Smooth muscle cell (in vitro differentiated cells): Measurements from ENCODE around the gene ZNF211. TPM values are rescaled to one million over a fixed set of nuclear protein-coding genes. Genes with fewer than 3 reads are reported as not detected.

ENCODE experiments used
- DNase-seq: peaks from one replicate; lab custom pipeline; 2025; ENCODE audit not compliant: unreplicated experiment; lab: John Stamatoyannopoulos, UW
- H2AFZ ChIP-seq: fragments of 200-600 bp; sonication (generic); 2 replicates; pipeline ENCODE4 v1.6.0; 2016; ENCODE audit warnings: antibody characterized with exemption, low read depth, mild to moderate bottlenecking
- H3F3A ChIP-seq: fragments of 200-600 bp; sonication (generic); 2 replicates; pipeline ENCODE4 v1.6.0; 2017; ENCODE audit warnings: antibody characterized with exemption, low read depth
- H3K27ac ChIP-seq: fragments of 200-600 bp; sonication (generic); 2 replicates; pipeline ENCODE4 v1.5.1; 2016; ENCODE audit warnings: low read depth, mild to moderate bottlenecking
- H3K27me3 ChIP-seq: fragments of 200-600 bp; sonication (generic); 2 replicates; pipeline ENCODE4 v1.6.1; 2016; ENCODE audit warnings: low read depth, mild to moderate bottlenecking
- H3K36me3 ChIP-seq: fragments of 200-600 bp; sonication (generic); 2 replicates; pipeline ENCODE4 v1.5.1; 2016; ENCODE audit warnings: low read depth
- H3K4me1 ChIP-seq: fragments of 200-600 bp; sonication (generic); 2 replicates; pipeline ENCODE4 v1.5.1; 2016; ENCODE audit warnings: low read depth
- H3K4me2 ChIP-seq: fragments of 200-600 bp; sonication (generic); 2 replicates; pipeline ENCODE4 v1.6.0; 2016; ENCODE audit warnings: mild to moderate bottlenecking
- H3K4me3 ChIP-seq: fragments of 200-600 bp; sonication (generic); 2 replicates; pipeline ENCODE4 v1.5.1; 2016; ENCODE audit warnings: mild to moderate bottlenecking
- H3K79me2 ChIP-seq: fragments of 200-600 bp; sonication (generic); 2 replicates; pipeline ENCODE4 v1.6.0; 2016; ENCODE audit warnings: low read depth, mild to moderate bottlenecking
- H3K9ac ChIP-seq: fragments of 200-600 bp; sonication (generic); 2 replicates; pipeline ENCODE4 v1.6.0; 2016; ENCODE audit warnings: low read depth
- H3K9me3 ChIP-seq: fragments of 200-600 bp; sonication (generic); replicated peaks from 2 replicates; pipeline ENCODE4 v1.5.1; 2016; ENCODE audit warnings: low read depth
- H4K20me1 ChIP-seq: fragments of 200-600 bp; sonication (generic); 2 replicates; pipeline ENCODE4 v1.6.0; 2016; ENCODE audit warnings: low read depth
- CTCF ChIP-seq: fragments of 200-600 bp; sonication (generic); IDR thresholded peaks from 2 replicates; pipeline ENCODE4 v1.5.1; 2017; ENCODE audit warnings: borderline replicate concordance, mild to moderate bottlenecking, antibody characterized with exemption; ENCODE audit not compliant: insufficient read depth, poor library complexity, severe bottlenecking
- WGBS: methylation state at CpG from one replicate; pipeline ENCODE4 v1.1.7; 2016; ENCODE audit warnings: low lambda C conversion rate; 5-methylcytosine and 5-hydroxymethylcytosine counted together
- polyA plus RNA-seq: library from polyadenylated mRNA; unstranded; fragments of >200 nt; fragmentation: Nextera tagmentation; extraction: Ambion mirVana; gene quantifications from 2 replicates; pipeline ENCODE4 v1.2.1, GENCODE V29; 2016
- total RNA-seq: library from RNA; depleted of rRNA; stranded (reverse); fragments of >200 nt; gene quantifications from 2 replicates; pipeline ENCODE4 v1.2.3, GENCODE V29; 2014

The ZNF211 gene
- total and polyA plus RNA-seq, 2 experiments from 2014 or later = 10.5 to 15.7 TPM

GRCh38 chr19:57613941-57614743, 18.8 kb upstream of the ZNF211 start, which contains the start of gene ZNF134:
Gene ZNF134, plus strand, starts transcription at chr19:57614242. Its CDS starts 5,227 bp downstream, at chr19:57619469.
- Histone ChIP-seq H3K27me3 (no peaks in the 10 kb centered on the region), H3F3A (no peaks in the 10 kb centered on the region), H3K4me1 (no peaks in the 10 kb centered on the region), H3K79me2 (peaks cover 48% of the 10 kb centered on the region), H3K4me3 (peak within 1 kb of the TSS; percentile 98), H3K36me3 (peaks cover 21% of the 10 kb centered on the region), H3K9me3 (peaks cover 15% of the 10 kb centered on the region), H3K4me2 (peak within 1 kb of the TSS; percentile 95), H2AFZ (peak within 1 kb of the TSS; percentile 97), H3K27ac (peak within 1 kb of the TSS; percentile 17), H4K20me1 (no peaks in the 10 kb centered on the region), H3K9ac (peak within 1 kb of the TSS; percentile 87)
- TF ChIP-seq CTCF = no peak
- peak; percentile 43 for DNase-seq
- WGBS = 2% methylated on average over 60 of the region's 64 CpGs

- peak overlapping the region; percentile 98 for H3K4me3 ChIP-seq
- H3F3A ChIP-seq = no peaks in the 10 kb centered on the region
- H4K20me1 ChIP-seq = no peaks in the 10 kb centered on the region
- H3K79me2 ChIP-seq = peaks cover 60% of the 10 kb centered on the region
- no peak overlapping the region for H3K27ac ChIP-seq
- peaks cover 33% of the 10 kb centered on the region for H3K36me3 ChIP-seq
- 94% methylated on average over 3 of the region's 3 CpGs for WGBS
- no peaks in the 10 kb centered on the region for H3K4me1 ChIP-seq
- TF ChIP-seq CTCF = no peak
- DNase-seq = no peak
- peaks cover 27% of the 10 kb centered on the region for H3K9me3 ChIP-seq
- H2AFZ ChIP-seq = no peak overlapping the region
- no peaks in the 10 kb centered on the region for H3K27me3 ChIP-seq
- peak overlapping the region; percentile 95 for H3K4me2 ChIP-seq
- H3K9ac ChIP-seq = no peak overlapping the region
Observed at GRCh38 chr19:57615346-57615745, 17.6 kb upstream of the ZNF211 start.

GRCh38 chr19:57620673-57621348, 12.2 kb upstream of the ZNF211 start:
- Histone ChIP-seq H3F3A (no peaks in the 10 kb centered on the region), H3K27me3 (no peaks in the 10 kb centered on the region), H3K4me3 (no peak overlapping the region), H2AFZ (no peak overlapping the region), H3K36me3 (peaks cover 71% of the 10 kb centered on the region), H3K27ac (no peak overlapping the region), H3K9ac (no peak overlapping the region), H3K4me2 (no peak overlapping the region), H3K9me3 (peaks cover 69% of the 10 kb centered on the region), H4K20me1 (no peaks in the 10 kb centered on the region), H3K79me2 (peaks cover 79% of the 10 kb centered on the region), H3K4me1 (no peaks in the 10 kb centered on the region)
- over 99% methylated on average over 10 of the region's 10 CpGs for WGBS
- no peak for DNase-seq
- TF ChIP-seq CTCF = no peak
